ENCODE data around the gene HSP90AA1.

Gene HSP90AA1

GRCh38 chr14:102063808-102064429, 22.9 kb downstream of the HSP90AA1 start:
- no peak for DNase-seq

- peak; percentile 30 for DNase-seq
These were observed 23.6 kb downstream of the HSP90AA1 start for GRCh38 chr14:102063109-102063807.

- DNase-seq, result no peak
These were observed 27.9 kb downstream of the HSP90AA1 start for GRCh38 chr14:102058961-102059360.

- DNase-seq, result no peak
These were observed 28.7 kb downstream of the HSP90AA1 start for GRCh38 chr14:102058146-102058545.

- DNase-seq, result no peak
These were observed 29.2 kb downstream of the HSP90AA1 start for GRCh38 chr14:102057480-102058114.

- DNase-seq, result no peak
These were observed 30.0 kb downstream of the HSP90AA1 start for GRCh38 chr14:102056694-102057442.

- DNase-seq, result no peak
These were observed 31.5 kb downstream of the HSP90AA1 start for GRCh38 chr14:102055181-102055901.

GRCh38 chr14:102052522-102052921, 34.3 kb downstream of the HSP90AA1 start:
- DNase-seq, result no peak

- DNase-seq, result no peak
These were observed 36.2 kb downstream of the HSP90AA1 start for GRCh38 chr14:102050625-102051024.

GRCh38 chr14:102050026-102050405, 36.8 kb downstream of the HSP90AA1 start:
- no peak for DNase-seq

- no peak for DNase-seq
These were observed 37.4 kb downstream of the HSP90AA1 start for GRCh38 chr14:102049258-102050025.

GRCh38 chr14:102047808-102048540, 38.9 kb downstream of the HSP90AA1 start:
- no peak for DNase-seq

- no peak for DNase-seq
These were observed 40.2 kb downstream of the HSP90AA1 start for GRCh38 chr14:102046337-102047278.

- DNase-seq, result no peak
These were observed 42.3 kb downstream of the HSP90AA1 start for GRCh38 chr14:102044566-102044965.

- no peak for DNase-seq
These were observed 43.4 kb downstream of the HSP90AA1 start for GRCh38 chr14:102043251-102044025.

- no peak for DNase-seq
These were observed 44.1 kb downstream of the HSP90AA1 start for GRCh38 chr14:102042699-102043098.

GRCh38 chr14:102040153-102040552, 46.7 kb downstream of the HSP90AA1 start:
- no peak for DNase-seq

GRCh38 chr14:102039157-102039556, 47.7 kb downstream of the HSP90AA1 start:
- no peak for DNase-seq

- no peak for DNase-seq
These were observed 49.2 kb downstream of the HSP90AA1 start for GRCh38 chr14:102037686-102038085.

All from NCI-H1048 (cell line).